Uterus (tissue), 2 donors: ENCODE measurements around the gene ABI3BP.

Source experiments
- CTCF ChIP-seq, 4 experiments: fragments of 200-600 bp in 2 of 4; fragments of 450-650 bp in 2 of 4; sonication (generic) in 2 of 4; IDR thresholded peaks; one replicate each; pipeline ENCODE4 v1.5.1; 2016 to 2019; ENCODE audit warnings: antibody characterized with exemption in 4 of 4, mild to moderate bottlenecking in 2 of 4, moderate library complexity in 1 of 4
- POLR2A ChIP-seq, 2 donors: fragments of 450-650 bp; IDR thresholded peaks; one replicate each; pipeline ENCODE4 v1.6.1; 2016; ENCODE audit warnings: antibody characterized with exemption in 2 of 2, mild to moderate bottlenecking in 1 of 2, moderate library complexity in 1 of 2

GRCh38 chr3:100932491-100932890 lies 60.7 kb downstream of the ABI3BP start:
- TF ChIP-seq CTCF (IDR thresholded peaks at IDR 0.05) (no peak), POLR2A (IDR thresholded peaks at IDR 0.05) (no peak)
